C4-2B (cell line): ENCODE measurements around the gene KRT4.

Experiments
- ZFX ChIP-seq: fragments of 450-650 bp; IDR thresholded peaks from 2 replicates; pipeline ENCODE4 v1.6.1; 2017
- TF ChIP-seq, protein P1 (sequence below): fragments of 450-650 bp; conservative IDR thresholded peaks from 2 replicates; pipeline ENCODE4 v1.5.1; 2017; ENCODE audit warnings: mild to moderate bottlenecking

DNA sequence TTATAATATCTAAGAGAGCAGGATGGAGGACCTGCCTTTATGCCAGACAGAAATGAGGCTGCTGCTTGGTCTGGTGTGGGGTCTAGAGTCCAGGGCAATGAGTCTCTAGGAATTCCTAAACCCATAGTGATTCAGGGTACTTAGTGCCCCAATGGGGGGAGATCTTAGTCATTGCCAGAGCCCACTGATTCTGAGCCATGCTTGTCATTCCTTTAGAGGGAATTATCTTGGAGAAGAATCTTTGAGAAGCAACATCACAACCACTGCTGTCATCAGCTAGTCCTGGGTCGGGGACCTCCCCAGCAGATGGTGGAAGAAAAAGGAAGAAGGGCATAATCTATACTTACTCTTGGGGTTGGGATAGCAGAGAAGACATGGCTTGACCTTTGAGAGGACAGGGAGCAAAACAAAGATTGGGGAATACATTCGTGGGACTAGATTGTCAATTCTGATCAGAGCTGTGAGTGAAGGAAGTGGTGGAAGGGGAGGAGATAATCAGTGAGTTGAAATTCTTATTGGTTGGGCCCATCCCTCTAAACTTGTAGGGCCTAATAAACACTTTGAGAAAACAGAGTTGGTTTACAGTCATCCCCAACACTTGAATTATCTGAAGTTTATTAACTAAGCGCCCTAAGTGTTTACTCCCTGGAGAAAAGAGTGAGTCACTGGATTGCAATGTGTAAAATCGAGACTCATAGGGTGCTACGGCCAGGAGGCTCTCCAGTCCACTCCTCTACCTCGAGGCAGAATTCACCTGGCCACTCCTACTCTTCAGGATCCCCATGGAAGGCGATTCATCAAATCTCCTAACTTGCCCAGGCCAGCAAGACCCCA is 15.0 kb downstream of the KRT4 start:
- TF ChIP-seq, protein P1, sequence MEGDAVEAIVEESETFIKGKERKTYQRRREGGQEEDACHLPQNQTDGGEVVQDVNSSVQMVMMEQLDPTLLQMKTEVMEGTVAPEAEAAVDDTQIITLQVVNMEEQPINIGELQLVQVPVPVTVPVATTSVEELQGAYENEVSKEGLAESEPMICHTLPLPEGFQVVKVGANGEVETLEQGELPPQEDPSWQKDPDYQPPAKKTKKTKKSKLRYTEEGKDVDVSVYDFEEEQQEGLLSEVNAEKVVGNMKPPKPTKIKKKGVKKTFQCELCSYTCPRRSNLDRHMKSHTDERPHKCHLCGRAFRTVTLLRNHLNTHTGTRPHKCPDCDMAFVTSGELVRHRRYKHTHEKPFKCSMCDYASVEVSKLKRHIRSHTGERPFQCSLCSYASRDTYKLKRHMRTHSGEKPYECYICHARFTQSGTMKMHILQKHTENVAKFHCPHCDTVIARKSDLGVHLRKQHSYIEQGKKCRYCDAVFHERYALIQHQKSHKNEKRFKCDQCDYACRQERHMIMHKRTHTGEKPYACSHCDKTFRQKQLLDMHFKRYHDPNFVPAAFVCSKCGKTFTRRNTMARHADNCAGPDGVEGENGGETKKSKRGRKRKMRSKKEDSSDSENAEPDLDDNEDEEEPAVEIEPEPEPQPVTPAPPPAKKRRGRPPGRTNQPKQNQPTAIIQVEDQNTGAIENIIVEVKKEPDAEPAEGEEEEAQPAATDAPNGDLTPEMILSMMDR: no peak
- TF ChIP-seq ZFX: no peak
